GM19324 (cell line): ENCODE results near the gene LOX.

Experiments used
- ATAC-seq: cut with Tn5 transposase; IDR thresholded peaks from one replicate; pipeline ENCODE4 v1.9.1; 2021; ENCODE audit warnings: mild to moderate bottlenecking, moderate library complexity; ENCODE audit not compliant: unreplicated experiment, low FRiP score

The LOX gene

DNA sequence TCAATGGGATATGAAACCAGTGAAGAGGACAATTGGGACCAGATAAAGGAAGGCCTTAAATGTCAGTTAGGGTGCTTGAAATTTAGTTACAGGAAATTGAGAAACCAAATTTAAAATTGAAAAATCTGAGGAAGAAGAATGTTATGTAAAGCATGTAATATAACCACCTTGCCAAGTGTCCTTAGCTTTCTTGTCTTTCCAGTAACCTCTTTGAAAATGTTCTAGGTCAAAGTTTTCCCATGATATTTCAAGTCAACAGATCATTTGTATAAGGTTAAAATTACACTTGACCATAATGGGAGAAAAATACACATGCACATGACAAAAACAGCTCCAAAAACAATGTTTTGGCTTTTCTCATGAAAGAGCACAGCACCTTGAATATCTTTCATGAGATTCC, 21.1 kb downstream of the LOX start:
- ATAC-seq = no peak

DNA sequence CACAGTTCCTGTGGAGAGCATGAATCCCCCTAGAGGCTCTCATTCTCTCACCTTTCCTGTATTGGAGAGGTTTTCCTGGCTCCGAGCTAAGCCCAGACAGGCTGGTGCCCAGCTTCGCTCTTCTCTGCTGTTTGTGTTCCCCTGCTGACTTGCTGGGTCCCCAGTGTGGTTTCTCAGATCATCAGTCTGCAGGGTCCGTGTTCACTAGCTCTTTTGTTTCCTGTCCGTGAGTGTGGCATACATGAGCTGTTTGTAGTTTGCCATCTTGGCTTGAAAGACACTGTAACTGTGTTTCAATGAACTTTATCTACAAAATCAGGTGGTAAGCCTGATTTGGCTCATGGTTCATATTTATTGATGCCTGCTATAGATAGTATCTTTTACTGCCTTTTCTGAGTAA, 23.8 kb downstream of the LOX start:
- ATAC-seq = no peak

DNA sequence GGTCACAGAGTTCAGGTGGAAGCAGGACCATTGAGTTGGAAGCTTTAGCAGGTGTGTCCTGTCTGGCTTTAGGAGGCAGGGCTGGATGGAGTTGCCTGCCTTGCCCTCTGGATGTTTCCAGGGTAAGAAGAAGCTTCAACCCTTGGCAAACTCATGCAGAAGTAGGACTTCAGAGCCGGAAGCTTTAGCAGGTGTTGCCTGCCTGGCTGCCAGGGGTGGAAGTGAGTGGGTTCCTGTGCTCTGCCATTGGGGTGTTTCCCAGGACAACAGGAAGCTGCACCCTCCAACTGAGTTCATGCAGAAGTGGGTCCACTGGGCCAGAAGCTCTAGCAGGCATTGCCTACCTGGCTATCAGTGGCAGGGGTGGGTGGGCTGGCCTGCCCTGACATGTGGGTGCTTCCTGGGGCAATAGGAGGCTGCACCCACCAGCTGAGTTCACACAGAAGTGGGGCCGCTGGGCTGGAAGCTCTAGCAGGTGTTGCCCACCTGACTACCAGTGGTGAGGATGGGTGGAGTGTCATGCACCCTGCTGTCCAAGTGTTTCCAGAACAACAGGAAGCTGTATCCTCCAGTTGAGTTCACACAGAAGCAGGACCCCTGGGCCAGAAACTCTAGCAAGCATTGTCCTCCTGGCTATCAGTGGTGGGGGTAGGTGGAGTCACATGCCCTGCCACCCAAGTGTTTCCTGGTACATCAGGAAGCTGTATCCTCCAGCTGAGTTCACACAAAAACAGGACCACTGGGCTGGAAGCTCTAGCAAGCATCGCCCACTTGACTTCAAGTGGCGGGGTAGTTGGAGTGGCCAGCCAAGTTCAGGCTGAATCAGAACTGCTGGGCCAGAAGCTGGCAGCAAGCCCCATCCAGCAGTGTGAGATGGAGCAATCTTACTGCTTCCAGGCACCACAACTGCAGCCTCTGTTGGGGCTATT, 24.6 kb downstream of the LOX start:
- no peak for ATAC-seq

DNA sequence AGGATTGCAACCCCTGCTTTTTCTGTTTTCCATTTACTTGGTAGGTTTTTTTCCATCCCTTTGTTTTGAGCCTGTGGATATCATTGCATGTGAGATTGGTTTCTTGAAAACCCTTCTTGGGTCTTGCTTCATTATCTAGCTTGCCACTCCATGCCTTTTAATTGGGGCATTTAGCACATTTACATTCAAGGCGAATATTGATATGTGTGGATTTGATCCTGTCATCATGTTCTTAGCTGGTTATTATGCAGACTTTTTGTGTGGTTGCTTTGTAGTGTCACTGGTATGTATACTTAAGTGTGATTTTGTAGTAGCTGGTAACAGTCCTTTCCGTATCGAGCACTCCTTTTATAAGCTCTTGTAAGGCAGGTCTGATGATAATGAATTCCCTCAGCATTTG, 26.5 kb downstream of the LOX start:
- ATAC-seq = no peak

DNA sequence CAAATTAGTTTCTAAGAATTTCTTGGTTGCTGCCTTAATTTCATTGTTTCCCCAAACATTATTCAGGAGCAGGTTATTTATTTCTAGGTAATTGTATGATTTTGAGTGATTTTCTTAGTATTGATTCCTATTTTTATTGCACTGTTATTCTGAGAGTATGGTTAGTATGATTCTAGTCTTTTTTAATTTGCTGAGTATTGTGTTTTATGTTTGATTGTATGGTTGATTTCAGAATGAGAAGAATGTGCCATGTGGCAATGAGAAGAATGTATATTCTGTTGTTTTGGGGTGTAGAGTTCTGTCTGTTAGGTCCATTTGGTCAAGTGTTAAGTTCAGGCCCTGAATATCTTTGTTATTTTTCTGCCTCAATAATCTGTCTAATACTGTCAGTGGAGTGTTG, 27.1 kb downstream of the LOX start:
- no peak for ATAC-seq

DNA sequence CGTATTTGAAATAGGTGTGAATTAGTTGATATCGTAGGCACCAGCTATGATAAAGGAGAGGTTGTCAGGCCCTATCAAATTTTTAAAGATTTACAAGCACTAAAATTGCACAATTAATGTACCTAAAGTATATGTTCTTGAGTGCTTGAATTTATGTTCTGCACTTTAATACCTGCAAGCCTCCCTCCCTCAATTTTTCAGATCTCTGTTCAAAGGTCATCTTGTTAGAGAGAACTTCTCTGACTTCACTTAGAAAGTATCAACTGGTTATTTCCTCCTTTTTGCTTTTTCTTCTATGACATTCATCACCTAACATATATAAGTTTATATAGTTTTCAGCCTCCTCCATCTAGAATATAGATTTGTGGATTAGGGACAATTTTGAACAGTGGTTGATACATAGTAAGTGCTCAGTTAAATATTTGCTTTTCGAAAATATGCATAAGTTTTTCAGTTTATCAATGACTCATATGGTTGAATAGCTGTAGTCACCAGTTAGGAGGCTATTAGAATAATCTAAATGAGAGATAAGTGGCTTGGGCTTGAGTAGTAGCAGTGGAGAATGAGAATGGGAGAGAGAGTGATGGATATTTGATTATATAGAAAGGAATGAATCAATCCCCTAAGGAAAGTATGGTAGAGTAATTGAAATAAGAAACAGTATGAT, 37.3 kb downstream of the LOX start:
- ATAC-seq = no peak

DNA sequence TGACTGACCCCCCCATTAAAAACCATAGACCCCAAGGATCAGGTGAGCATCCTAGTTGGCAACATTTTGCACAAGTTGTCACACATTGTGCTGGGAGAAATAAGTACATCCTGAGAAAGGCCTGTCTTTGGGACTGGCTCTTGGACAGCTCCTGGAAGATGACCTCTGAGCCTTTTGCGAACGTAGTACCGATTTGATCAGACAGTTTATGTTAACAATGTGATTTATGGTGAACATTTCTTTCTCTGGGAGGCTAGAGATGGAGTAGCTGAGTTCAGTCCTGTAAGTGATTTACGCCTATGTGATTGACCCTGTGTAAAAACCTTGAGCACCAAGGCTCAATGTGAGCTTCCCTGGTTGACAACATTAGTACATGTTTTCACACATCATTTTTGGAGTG, 41.7 kb downstream of the LOX start:
- no peak for ATAC-seq

DNA sequence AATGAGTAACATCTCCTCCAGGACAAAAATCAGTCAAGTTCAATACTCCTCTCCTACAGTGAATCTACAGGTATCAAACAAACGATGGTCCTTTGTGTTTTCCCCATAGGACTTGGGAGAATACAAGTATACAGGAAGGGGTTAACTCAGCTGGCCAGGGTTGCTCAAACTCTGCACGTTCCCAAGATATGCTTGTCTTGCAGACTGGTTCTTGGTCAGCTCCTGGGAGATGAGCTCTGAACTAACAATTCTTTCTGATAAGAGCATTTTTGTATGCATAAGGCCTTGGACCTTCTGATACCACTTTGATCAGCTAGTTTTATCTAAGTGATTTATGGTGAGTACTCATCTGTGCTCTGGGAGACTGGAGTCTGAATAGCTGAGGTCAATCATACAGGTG, 42.1 kb downstream of the LOX start:
- no peak for ATAC-seq

DNA sequence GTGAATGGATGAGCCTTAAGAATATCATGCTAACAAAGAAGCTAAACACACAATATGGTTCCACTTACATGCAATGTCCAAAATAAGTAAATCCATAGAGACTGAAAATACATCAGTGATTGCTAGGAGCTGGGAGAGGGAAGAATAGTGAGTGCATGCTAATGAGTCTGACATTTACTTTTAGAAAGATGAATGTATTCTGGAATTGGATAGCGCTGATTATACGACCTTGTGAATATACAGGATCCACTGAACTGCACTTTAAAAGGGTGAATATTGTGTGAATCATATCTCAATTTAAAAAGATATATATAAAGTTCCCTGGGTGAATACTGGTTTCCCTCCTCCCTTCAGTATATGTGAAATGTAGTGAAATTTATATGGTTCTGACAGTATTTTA, 46.2 kb downstream of the LOX start:
- ATAC-seq = no peak

DNA sequence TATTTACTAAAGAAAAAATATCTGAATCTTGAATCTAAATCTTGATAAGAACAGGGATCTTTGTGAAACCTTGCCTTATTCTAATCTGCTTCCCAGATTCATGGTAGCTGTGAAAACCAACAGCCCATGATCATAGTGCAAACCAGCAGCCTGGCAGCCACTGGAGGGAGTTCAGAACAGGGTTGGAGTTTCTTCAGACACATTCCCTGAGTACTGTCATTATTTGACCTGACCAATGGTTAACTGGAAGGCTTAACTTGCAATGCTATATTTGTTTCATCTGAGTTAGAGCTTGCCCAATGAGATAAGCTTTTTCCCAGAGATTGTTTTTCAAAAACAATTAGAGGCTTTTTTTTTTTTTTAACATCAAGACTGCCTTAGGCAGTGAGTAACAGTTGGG, 47.8 kb downstream of the LOX start:
- ATAC-seq = no peak

DNA sequence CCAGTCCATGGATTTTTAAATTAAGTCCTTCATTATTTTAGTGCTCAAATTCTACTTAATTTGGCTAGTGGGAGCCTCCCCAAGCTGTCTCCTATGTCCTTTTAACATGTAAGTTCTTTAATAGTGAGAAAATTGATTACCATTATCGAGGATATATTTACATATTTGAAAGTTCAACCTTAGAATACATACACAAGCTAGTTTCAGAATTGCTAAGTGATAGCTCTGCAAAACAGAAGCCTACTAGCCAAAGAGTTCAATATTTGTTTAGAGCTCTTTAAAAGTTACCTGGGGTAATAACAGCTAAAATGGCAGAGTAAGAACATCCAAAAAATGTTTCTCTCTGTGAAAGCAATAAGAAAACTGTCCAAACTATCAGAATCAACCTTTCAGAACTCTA, 48.2 kb downstream of the LOX start:
- peak; percentile 58 for ATAC-seq

DNA sequence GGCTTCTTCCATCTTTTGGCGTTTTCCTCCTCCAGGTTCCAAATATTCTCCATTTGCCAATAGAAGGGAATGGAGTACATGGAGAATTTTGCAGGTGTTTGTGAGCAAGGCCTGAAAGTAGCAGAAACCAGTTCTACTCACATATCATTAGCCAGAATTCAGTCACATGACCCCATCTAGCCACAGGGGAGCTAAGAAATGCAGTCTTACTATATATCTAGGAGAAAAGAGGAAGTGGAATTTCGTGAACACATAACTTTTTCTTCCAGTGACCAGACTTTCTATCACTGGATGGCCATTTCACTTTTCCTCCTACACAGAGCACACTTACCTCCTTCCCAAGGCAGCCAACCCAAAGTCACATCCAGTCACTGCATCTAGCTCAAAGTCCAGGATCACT, 55.1 kb downstream of the LOX start:
- no peak for ATAC-seq

DNA sequence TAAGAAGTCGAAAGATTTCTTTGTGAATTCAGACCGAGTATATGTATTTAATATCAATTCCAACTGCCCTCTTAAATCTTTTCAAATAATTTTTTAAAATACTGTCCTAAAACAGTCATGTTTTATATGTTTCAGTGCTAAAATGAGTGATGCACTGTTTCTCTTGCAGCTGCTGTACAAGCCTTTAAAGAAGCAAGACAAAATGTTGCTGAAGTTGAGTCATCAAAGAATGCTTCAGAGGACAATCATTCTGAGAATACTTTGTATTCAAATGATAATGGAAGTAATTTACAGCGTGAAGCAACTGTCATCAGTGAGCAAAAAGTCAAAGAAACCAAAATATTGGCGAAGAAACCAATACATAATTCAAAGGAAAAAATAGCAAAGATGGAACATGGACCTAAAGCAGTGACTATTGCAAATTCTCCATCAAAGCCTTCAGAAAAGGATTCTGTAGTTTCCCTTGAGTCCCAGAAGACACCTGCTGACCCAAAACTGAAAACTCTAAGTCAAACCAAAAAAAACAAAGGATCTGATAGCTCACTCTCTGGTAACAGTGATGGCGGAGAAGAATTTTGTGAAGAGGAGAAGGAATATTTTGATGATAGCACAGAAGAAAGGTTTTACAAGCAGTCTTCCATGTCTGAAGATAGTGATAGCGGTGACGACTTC, 58.0 kb downstream of the LOX start:
- no peak for ATAC-seq

DNA sequence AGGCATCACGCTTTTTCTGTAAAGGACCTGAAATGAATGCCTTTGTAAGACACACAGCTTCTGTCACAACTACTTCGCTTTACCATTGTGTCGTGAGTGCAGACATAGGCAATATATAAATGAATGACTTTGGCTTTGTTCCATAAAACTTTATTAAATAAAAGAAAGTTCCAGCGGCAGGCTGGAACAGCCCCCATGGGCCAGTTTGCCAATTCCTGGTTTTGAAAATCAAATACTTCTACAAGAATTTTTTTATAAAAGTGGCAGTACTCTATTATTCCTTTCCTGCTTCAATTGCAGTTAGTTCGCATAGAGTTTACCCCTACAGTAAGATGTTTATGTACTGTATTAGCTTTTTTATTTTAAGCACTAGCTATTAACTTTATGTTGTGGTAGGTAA, 62.6 kb downstream of the LOX start:
- no peak for ATAC-seq

DNA sequence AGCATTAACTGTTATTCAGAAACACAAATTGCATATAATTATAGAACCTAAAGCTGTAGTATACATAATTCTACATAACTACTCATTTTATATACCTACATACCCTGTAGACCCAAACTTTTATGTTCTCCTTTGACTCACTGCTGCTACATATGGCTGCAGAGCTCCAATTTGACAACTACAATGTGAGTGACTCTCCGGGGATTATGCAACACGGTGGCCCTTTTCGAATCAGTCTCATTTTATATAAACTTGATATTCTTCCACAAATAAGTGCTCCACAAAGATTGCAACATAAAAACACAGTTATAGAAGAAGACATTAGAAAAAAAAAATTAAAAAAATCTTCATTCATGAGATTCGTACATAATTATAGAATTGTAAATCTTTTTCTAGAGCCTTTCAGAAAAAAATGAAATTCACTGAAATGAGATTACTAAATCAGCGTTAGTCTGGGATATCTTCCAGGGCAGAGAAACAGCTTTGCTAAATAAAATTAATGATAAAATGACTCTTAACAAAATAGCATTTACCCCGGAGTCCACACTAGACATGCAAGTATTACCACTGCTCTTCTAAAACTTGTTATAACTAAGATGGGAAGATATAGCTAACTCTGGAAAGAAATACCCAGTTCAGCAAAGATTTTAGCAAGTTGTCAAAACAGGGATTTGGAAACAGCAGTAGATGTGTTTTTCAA, 63.7 kb downstream of the LOX start:
- no peak for ATAC-seq
